HG03354 (cell line): ENCODE measurements around the gene FKBP2.

Source experiments
- ATAC-seq: cut with Tn5 transposase; IDR thresholded peaks from one replicate; pipeline ENCODE4 v1.9.1; 2021; ENCODE audit warnings: mild to moderate bottlenecking; ENCODE audit not compliant: unreplicated experiment, poor library complexity, severe bottlenecking

FKBP2 gene

GRCh38 chr11:64232182-64232966 is 8.5 kb upstream of the FKBP2 start:
- ATAC-seq: no peak

DNA sequence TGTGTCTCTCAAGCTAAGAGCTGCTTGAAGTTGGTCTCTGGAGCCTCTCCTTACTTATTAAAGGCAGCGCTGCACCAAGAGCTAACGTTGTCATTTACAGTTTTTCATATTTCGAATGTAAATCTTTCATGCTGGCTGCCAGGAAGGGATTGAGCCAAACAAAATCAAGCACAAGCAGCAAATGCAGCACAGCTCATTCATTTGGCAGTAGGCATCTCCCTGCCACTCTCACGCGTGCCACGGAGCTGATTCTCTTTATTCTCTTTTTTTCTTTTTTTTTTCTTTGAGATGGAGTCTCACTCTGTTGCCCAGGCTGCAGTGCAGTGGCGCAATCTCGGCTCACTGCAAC is 8.0 kb upstream of the FKBP2 start:
- ATAC-seq: no peak

GRCh38 chr11:64233913-64234586 is 6.8 kb upstream of the FKBP2 start, which contains the start of gene VEGFB:
TSS of gene VEGFB (plus strand) at chr11:64234584. CDS start at chr11:64234834, 250 bp downstream.
- ATAC-seq: peak; percentile 34

DNA sequence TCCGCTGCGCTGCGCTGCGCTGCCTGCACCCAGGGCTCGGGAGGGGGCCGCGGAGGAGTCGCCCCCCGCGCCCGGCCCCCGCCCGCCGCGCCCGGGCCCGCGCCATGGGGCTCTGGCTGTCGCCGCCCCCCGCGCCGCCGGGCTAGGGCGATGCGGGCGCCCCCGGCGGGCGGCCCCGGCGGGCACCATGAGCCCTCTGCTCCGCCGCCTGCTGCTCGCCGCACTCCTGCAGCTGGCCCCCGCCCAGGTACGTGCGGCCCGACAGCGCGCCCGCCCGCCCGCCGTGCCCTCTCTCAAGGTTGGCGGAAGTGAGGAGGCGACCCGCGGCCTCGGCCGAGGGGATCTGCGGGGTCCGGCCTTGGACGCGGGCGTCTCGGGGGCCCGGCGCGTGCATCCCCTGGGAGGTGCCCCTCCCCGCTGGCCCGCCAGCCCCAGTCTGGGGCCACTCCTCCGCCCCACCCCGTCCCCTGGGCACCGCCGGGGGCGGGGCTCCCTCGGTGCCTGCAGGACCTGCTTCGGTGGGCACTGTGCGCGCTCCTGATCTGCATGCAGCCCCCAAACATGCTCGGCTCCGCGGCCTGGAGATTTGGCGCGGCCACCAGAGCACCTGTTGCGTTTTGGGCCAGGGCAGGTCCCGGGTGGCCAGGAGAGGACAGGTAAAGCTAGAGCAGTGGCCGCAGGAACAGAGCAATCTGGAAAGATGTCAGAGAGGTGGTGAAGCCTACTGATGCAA is 6.1 kb upstream of the FKBP2 start:
- ATAC-seq: peak; percentile 24

DNA sequence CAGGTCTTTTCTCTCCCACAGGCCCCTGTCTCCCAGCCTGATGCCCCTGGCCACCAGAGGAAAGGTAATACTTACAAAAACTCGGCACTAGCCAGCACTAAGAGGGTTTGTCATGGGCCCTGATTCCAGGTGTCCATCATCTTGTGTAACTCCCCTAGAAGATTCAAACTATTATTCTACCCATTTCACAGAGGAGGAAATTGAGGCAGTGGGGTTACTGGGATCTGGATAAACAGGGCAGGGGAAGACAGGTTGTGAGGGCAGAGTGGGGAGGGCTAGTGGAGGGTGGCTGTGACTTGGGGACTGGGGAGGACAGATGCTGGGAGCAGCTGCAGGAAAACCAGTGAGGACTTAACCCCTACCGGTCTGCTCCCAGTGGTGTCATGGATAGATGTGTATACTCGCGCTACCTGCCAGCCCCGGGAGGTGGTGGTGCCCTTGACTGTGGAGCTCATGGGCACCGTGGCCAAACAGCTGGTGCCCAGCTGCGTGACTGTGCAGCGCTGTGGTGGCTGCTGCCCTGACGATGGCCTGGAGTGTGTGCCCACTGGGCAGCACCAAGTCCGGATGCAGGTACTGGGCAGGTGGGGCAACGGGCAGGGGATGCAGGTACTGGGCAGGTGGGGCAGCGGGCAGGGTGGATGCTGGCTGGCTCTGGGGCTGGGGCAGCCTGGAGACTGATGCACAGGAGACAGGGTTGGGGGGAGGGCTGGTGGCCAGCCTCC is 5.3 kb upstream of the FKBP2 start:
- ATAC-seq: no peak

GRCh38 chr11:64237484-64237951 is 3.4 kb upstream of the FKBP2 start:
- ATAC-seq: no peak

DNA sequence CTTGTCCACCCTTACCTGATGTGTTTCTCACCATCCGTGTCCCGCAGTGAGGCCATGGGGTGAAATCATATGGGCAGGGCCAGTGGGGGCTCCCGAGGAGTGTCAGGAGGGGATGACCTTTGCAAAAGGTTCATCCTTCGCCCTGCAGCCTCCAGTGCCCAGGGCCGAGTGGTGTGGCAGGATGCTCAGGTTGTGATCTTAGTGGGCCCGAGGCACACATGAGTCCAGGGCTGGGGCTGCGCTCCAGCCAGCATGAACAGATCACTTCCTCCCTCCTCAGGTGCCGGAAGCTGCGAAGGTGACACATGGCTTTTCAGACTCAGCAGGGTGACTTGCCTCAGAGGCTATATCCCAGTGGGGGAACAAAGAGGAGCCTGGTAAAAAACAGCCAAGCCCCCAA is 2.8 kb upstream of the FKBP2 start:
- no peak for ATAC-seq

DNA sequence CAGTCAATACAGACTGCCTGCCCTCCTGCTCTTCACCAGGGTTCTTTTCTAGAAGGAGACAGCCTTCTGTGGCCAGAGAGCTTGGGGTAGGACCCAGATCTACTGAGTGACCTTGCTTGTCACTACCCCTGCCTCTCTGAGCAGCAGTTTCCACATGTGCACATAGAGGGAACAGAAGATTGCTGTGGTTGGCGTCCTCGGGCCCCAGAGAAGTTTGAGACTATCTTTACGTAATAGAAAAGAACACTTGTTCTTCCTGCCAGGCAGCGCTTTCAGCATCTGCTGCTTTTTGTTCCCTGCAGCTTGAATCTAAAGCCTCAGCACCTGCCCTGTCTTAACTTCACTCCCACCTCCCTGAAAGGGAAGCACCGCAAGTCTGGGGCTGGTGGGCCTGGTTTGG is 1.9 kb upstream of the FKBP2 start:
- no peak for ATAC-seq

GRCh38 chr11:64239662-64240434 is 1.0 kb upstream of the FKBP2 start:
- peak; percentile 5 for ATAC-seq

- ATAC-seq: peak; percentile 62
Observed at GRCh38 chr11:64241241-64241490, 271 bp downstream of the FKBP2 start.

GRCh38 chr11:64241491-64242374 is 838 bp downstream of the FKBP2 start:
- ATAC-seq: peak; percentile 63

- no peak for ATAC-seq
Observed at GRCh38 chr11:64243236-64243854, 2.5 kb downstream of the FKBP2 start.

- no peak for ATAC-seq
Observed at GRCh38 chr11:64244107-64244506, 3.2 kb downstream of the FKBP2 start.

DNA sequence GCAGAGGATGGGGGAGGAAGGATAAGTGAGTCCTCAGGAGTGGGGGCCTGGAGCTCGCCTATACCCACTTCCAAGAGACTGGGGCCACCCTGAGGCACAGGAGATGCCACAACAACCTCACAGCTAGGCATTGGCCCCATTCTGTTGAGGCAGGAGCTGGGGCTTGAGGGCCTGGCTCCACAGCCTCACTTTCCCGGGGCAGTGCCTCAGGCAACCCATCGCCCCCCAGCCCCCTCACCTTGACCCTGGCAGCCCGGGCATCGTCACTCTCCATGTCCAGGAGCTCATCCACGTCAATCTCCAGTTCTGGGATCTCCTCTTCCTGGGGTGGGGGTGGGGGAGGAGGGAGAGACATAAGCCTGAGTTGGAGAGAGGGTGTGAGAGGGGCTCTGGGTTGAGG is 4.1 kb downstream of the FKBP2 start:
- no peak for ATAC-seq

DNA sequence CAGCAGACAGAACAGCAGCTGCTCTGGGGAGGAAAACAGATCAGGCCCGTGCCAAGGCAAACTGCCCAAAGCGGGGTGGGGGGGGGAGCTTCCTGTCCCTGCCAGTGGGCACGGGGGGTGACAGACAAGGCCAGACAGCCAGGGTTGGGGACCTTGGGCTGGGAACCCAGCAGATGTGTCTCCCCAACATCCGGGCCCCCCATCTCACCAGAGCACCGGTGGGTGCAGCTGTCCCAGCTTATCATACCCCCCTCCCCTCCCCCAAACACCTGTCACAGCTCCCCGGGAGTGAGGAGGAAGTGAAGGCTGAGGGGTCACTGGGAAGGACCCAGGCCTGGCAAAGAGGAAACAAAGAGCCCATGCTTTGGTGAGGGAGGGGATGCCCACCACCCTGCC is 4.5 kb downstream of the FKBP2 start:
- ATAC-seq: no peak

DNA sequence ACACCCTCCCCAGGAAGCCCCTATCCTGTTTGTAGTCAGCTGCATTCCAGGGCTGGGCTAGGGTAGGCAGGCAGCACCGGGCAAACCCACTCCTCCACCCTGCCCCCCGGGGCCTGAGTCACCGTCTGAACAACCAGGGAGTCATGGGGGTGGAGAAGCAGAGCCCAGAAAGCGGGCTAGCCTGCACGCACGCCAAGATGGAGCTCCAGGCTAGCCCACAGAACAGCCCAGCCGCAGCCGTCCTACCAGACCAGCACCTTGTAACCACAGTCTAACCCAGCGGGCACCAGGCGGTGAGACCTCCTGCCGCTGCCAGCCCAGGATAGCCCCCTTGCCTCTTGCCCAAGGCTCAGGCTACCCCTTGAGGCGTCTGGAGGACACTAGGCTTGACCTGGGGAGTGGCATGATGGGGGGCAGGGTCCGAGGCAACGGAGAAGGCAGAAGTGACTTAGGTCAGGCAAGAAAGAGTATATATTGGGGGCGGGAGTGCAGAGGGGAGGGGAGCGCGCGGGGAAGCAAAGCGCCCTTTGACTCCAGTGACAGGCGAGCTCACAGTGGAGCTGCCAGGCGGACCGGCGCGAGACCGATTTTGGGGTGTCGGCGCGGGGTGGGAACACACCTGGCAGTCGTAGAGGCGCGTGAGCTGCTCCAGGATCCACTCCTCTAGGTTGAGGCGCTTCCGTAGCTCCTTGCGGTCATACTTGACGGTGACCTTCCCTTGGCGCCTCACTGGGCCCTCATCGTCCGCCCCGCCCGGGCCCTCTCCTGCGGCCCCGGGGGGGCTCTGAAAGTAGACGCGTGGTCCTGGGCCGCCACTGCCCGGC is 5.1 kb downstream of the FKBP2 start:
- ATAC-seq: peak; percentile 1

DNA sequence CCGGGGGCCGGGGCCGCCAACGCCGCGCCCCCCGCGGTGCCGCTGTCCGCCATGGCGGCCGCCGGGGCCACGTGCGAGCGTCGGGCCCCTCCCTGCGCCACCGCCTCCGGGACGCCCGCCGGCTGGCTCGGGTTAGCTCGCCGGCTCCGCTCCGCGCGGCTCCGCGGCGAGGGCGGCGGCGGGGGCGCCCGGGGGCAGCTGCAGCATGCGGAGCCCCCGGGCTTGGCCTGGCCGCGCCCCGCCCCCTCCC is 5.7 kb downstream of the FKBP2 start:
- peak; percentile 7 for ATAC-seq
